Breast epithelium (tissue), 4 donors: ENCODE results near the gene PABPC1L. TPM values are rescaled to one million over a fixed set of nuclear protein-coding genes. Genes with fewer than 3 reads are reported as not detected.

ENCODE experiments used
- DNase-seq, 2 donors: peaks; one replicate each; pipeline ENCODE4 v3.0.0-alpha.2; 2019; ENCODE audit warnings: low spot score in 2 of 2
- H3K27ac ChIP-seq, 2 donors: fragments of 200-600 bp; sonication (generic) in 1 of 2; one replicate each; pipeline ENCODE4 v1.5.1; 2016 to 2019; ENCODE audit warnings: mild to moderate bottlenecking in 1 of 2
- H3K27me3 ChIP-seq, 2 donors: fragments of 200-600 bp; sonication (generic) in 1 of 2; one replicate each; pipeline versions ENCODE4 v1.5.1 to v1.6.0; 2017 to 2019; ENCODE audit warnings: control low read depth in 1 of 2, mild to moderate bottlenecking in 1 of 2
- H3K36me3 ChIP-seq: fragments of 200-600 bp; one replicate; pipeline ENCODE4 v1.5.1; 2019
- H3K4me1 ChIP-seq, 2 donors: fragments of 200-600 bp; sonication (generic); one replicate each; pipeline ENCODE4 v1.5.1; 2016 to 2019; ENCODE audit warnings: control low read depth in 1 of 2
- H3K4me3 ChIP-seq, 3 donors: fragments of 200-600 bp; sonication (generic); 1 replicate in 2 of 3; 2 replicates in 1 of 3; pipeline ENCODE4 v1.5.1; 2016 to 2019; ENCODE audit warnings: mild to moderate bottlenecking in 3 of 3, moderate library complexity in 2 of 3
- H3K9me3 ChIP-seq, 2 donors: fragments of 200-600 bp; sonication (generic) in 1 of 2; one replicate each; pipeline ENCODE4 v1.5.1; 2016 to 2019; ENCODE audit warnings: control low read depth in 1 of 2
- CTCF ChIP-seq, 3 donors: fragments of 450-650 bp; IDR thresholded peaks; one replicate each; pipeline ENCODE4 v1.5.1; 2016 to 2017; ENCODE audit warnings: antibody characterized with exemption in 3 of 3, mild to moderate bottlenecking in 3 of 3, moderate library complexity in 3 of 3
- POLR2A ChIP-seq: fragments of 450-650 bp; IDR thresholded peaks from one replicate; pipeline ENCODE4 v1.6.1; 2016; ENCODE audit warnings: antibody characterized with exemption, mild to moderate bottlenecking, moderate library complexity
- POLR2AphosphoS5 ChIP-seq, 3 donors: sonication (generic); formaldehyde crosslinking; IDR thresholded peaks; one replicate each; pipeline ENCODE4 v1.6.1; 2017; ENCODE audit warnings: antibody characterized with exemption in 3 of 3
- intact Hi-C: fragments of 100-400 bp; cut with DNase I; formaldehyde crosslinking; loops from one replicate; pipeline ENCODE4 v1.15.1; 2023; ENCODE audit warnings: low total_unique reads
- total RNA-seq, 3 donors: library from RNA; depleted of rRNA; stranded (reverse); fragments of >200 nt; gene quantifications; one replicate each; pipeline ENCODE4 v1.1.0, GENCODE V29; 2016

PABPC1L gene
- total RNA-seq, 3 donors from 2014 or later: 6.9 to 55.3 (median 28.8) TPM

- no peak for DNase-seq
- intact Hi-C loops: no loop called here
These were observed 51.4 kb downstream of the PABPC1L start for GRCh38 chr20:44961011-44961869.

GRCh38 chr20:44961870-44962267, 52.0 kb downstream of the PABPC1L start:
- H3K36me3 ChIP-seq: no peaks in the 10 kb centered on the region
- TF ChIP-seq POLR2A (no peak), CTCF (IDR thresholded peaks at IDR 0.05) (no peak), POLR2AphosphoS5 (IDR thresholded peaks at IDR 0.05) (no peak)
- peaks cover 0 to 7% of the 10 kb centered on the region in 2 donors for H3K4me1 ChIP-seq
- no peaks in the 10 kb centered on the region for H3K27me3 ChIP-seq
- H3K9me3 ChIP-seq: no peaks in the 10 kb centered on the region
- intact Hi-C loops: no loop called here
- H3K27ac ChIP-seq: no peak overlapping the region
- H3K4me3 ChIP-seq: no peak overlapping the region
- no peak for DNase-seq

More at GRCh38 chr20:44961011-44961869, 51.4 kb downstream of the PABPC1L start:
- Histone ChIP-seq H3K27ac (peak overlapping the region in 1 of 2 donors; percentile 83), H3K27me3 (no peaks in the 10 kb centered on the region), H3K36me3 (no peaks in the 10 kb centered on the region), H3K4me1 (peaks cover 0 to 7% of the 10 kb centered on the region in 2 donors), H3K4me3 (peak overlapping the region in 1 of 3 donors; percentile 83), H3K9me3 (no peaks in the 10 kb centered on the region)
- TF ChIP-seq CTCF (IDR thresholded peaks at IDR 0.05): no peak

- Histone ChIP-seq H3K4me1 (peaks cover 0 to 12% of the 10 kb centered on the region in 2 donors), H3K27ac (no peak overlapping the region), H3K9me3 (no peaks in the 10 kb centered on the region), H3K27me3 (no peaks in the 10 kb centered on the region), H3K4me3 (no peak overlapping the region), H3K36me3 (no peaks in the 10 kb centered on the region)
- TF ChIP-seq CTCF (IDR thresholded peaks at IDR 0.05): no peak
- no peak for TF ChIP-seq POLR2AphosphoS5 (IDR thresholded peaks at IDR 0.05)
- no peak for TF ChIP-seq POLR2A
- DNase-seq: no peak
- intact Hi-C loops: no loop called here
These were observed 52.6 kb downstream of the PABPC1L start for GRCh38 chr20:44962483-44962882.

- no peaks in the 10 kb centered on the region for H3K9me3 ChIP-seq
- TF ChIP-seq POLR2A: no peak
- no peak for TF ChIP-seq CTCF (IDR thresholded peaks at IDR 0.05)
- no peak for TF ChIP-seq POLR2AphosphoS5 (IDR thresholded peaks at IDR 0.05)
- H3K27ac ChIP-seq: no peak overlapping the region
- no peak for DNase-seq
- intact Hi-C loops: no loop called here
- no peaks in the 10 kb centered on the region for H3K27me3 ChIP-seq
- H3K36me3 ChIP-seq: no peaks in the 10 kb centered on the region
- H3K4me3 ChIP-seq: no peak overlapping the region
- H3K4me1 ChIP-seq: peaks cover 0 to 18% of the 10 kb centered on the region in 2 donors
These were observed 53.7 kb downstream of the PABPC1L start for GRCh38 chr20:44963325-44964215.
